Measurements from ENCODE around the gene SST. TPM values are rescaled to one million over a fixed set of nuclear protein-coding genes. Genes with fewer than 3 reads are reported as not detected.

SST gene
- total RNA-seq, 4 donors from 2014 or later: not detected

DNA sequence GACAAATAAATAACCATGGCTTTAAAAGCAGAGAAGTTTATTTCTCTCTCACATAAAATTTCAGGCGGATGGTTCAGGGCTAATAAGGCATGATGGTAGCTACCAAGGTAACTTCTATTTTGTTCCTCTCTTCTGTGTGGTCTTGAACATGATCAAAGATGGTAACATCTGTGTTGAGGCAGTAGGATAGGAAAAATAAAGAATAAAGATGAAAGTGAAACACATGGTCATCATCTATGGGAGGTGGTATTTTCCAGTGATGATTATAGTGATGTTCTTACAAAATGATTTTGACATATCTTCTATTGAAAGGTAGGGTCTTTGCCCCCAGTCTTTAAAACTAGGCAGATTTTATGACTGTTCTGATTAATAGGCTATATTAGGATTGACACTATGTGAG, 14.2 kb upstream of the SST start:
- TF ChIP-seq CTCF (IDR thresholded peaks at IDR 0.05; ENCODE audit: low read depth): no peak

GRCh38 chr3:187679638-187680396, 9.6 kb upstream of the SST start:
- no peak for TF ChIP-seq CTCF (IDR thresholded peaks at IDR 0.05; ENCODE audit: low read depth)

GRCh38 chr3:187678726-187679268, 8.6 kb upstream of the SST start:
- no peak for TF ChIP-seq CTCF (IDR thresholded peaks at IDR 0.05; ENCODE audit: low read depth)

GRCh38 chr3:187677604-187678003, 7.4 kb upstream of the SST start:
- TF ChIP-seq CTCF (IDR thresholded peaks at IDR 0.05; ENCODE audit: low read depth): no peak

DNA sequence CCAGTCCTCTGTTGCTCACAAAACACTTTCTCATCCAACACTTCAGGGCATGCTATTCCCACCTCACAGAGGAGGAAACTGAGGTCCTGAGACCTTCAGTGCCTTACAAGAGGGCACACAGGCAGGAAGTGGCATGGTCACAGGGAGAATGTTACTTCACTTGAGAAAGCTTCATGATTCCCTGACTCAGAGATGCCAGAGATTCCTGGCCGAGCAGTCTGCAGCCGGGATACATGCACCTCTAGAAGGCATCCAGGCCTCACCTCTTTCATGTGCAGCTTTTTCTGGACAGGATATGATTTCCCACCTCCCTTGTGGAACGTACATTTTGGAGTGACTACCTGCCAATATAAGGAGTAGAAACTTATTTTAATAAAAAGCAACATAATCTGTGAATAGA, 2.8 kb upstream of the SST start:
- TF ChIP-seq CTCF (IDR thresholded peaks at IDR 0.05; ENCODE audit: low read depth): no peak

DNA sequence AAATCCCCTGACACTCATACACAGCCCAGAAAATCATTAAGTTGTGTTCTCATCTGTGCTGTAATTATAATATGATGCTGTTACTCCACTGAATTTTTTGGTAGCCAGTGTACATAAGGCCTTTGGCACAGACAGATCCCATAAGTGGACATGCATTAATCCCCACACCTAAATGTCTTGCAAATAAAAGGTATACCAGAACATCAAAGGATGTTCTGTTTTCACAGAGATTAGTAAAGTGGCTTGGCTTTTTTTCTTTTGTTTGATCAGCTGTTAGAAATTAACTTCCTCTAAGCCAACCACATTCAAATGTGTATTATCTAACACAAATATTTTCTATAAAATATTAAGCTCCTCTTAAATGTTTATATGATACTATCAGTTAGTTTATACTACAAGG, 2.7 kb downstream of the SST start:
- no peak for TF ChIP-seq CTCF (IDR thresholded peaks at IDR 0.05; ENCODE audit: low read depth)

DNA sequence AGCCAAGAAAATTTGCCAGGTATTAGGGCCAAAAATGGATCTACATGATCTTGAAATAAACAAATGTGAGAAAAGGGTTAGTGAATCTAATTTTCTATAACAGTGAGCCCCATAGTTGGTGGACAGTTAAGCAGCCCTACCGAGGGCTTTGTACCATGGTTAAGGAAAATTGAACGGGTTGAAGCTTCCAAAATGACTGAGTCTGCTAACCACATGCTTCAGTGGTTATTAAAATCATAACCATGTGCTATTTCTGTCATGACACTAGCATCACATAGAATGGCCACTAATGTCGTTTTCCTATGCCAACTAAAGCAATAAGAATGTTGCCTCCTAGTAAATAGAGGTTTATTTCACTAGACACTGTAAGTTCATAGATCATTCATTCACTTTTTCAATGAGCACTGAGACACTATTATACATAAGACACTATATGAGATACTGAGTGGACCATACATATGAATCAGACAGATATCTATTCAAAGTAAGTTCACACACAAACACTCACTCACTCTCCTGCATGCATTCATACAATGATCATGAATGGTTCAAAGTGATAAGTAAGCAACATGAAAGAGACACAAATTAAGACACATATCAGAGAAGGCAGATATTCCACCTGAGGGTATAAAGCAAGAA, 4.3 kb downstream of the SST start:
- no peak for TF ChIP-seq CTCF (IDR thresholded peaks at IDR 0.05; ENCODE audit: low read depth)

Data from subcutaneous adipose tissue (tissue), 4 donors.